H9 (cell line): ENCODE measurements around the gene PPP1R12A. TPM values are rescaled to one million over a fixed set of nuclear protein-coding genes. Genes with fewer than 3 reads are reported as not detected.

Experiments used
- DNase-seq: peaks from one replicate; pipeline ENCODE4 v3.0.0-alpha.2; 2017
- H2AFZ ChIP-seq: one replicate; pipeline ENCODE4 v1.6.1; 2013; ENCODE audit warnings: mild to moderate bottlenecking, low read length, control low read depth, moderate library complexity
- H2AK5ac ChIP-seq: 2 replicates; pipeline ENCODE4 v1.6.1; 2013; ENCODE audit warnings: low read length, control low read depth, mixed read lengths; ENCODE audit not compliant: insufficient read length
- H2BK120ac ChIP-seq: one replicate; pipeline ENCODE4 v1.6.1; 2013; ENCODE audit warnings: low read depth, mild to moderate bottlenecking, low read length, control low read depth, inconsistent platforms; ENCODE audit not compliant: poor library complexity, severe bottlenecking
- H2BK12ac ChIP-seq: 2 replicates; pipeline ENCODE4 v1.6.1; 2013; ENCODE audit warnings: low read length, control low read depth, mixed read lengths, low read depth; ENCODE audit not compliant: insufficient read length
- H2BK15ac ChIP-seq: 2 replicates; pipeline ENCODE4 v1.6.1; 2013; ENCODE audit warnings: low read depth, low read length, control low read depth
- H2BK20ac ChIP-seq: one replicate; pipeline ENCODE4 v1.6.1; 2013; ENCODE audit warnings: low read depth, mild to moderate bottlenecking, low read length, control low read depth, inconsistent platforms; ENCODE audit not compliant: poor library complexity, severe bottlenecking
- H2BK5ac ChIP-seq: 2 replicates; pipeline ENCODE4 v1.6.1; 2013; ENCODE audit warnings: low read length, control low read depth, mixed read lengths; ENCODE audit not compliant: insufficient read length
- H3K14ac ChIP-seq: 2 replicates; pipeline ENCODE4 v1.6.1; 2013; ENCODE audit warnings: low read length, control low read depth; ENCODE audit not compliant: insufficient read depth
- H3K18ac ChIP-seq: 2 replicates; pipeline ENCODE4 v1.6.1; 2013; ENCODE audit warnings: low read depth, mild to moderate bottlenecking, mixed read lengths, low read length, control low read depth; ENCODE audit not compliant: insufficient read length
- H3K23ac ChIP-seq: 2 replicates; pipeline ENCODE4 v1.6.1; 2013; ENCODE audit warnings: low read length, control low read depth, mixed read lengths, low read depth; ENCODE audit not compliant: insufficient read length
- H3K23me2 ChIP-seq: 2 replicates; pipeline ENCODE4 v1.6.1; 2013; ENCODE audit warnings: low read depth, mild to moderate bottlenecking, mixed read lengths, low read length, control low read depth; ENCODE audit not compliant: insufficient read length, poor library complexity, severe bottlenecking
- H3K27ac ChIP-seq: 2 replicates; pipeline ENCODE4 v1.5.1; 2013; ENCODE audit warnings: low read length, control low read depth, mixed read lengths, low read depth; ENCODE audit not compliant: insufficient read length
- H3K27me3 ChIP-seq: 2 replicates; pipeline ENCODE4 v1.6.1; 2013; ENCODE audit warnings: low read length, control low read depth, inconsistent platforms; ENCODE audit not compliant: insufficient read depth
- H3K4ac ChIP-seq: 2 replicates; pipeline ENCODE4 v1.6.1; 2013; ENCODE audit warnings: low read depth, mild to moderate bottlenecking, control low read depth, inconsistent platforms, low read length, moderate library complexity
- H3K4me1 ChIP-seq: 2 replicates; pipeline ENCODE4 v1.6.1; 2013; ENCODE audit warnings: low read length, control low read depth, inconsistent platforms; ENCODE audit not compliant: insufficient read depth
- H3K4me2 ChIP-seq: 2 replicates; pipeline ENCODE4 v1.6.1; 2013; ENCODE audit warnings: low read length, control low read depth, mixed read lengths; ENCODE audit not compliant: insufficient read length, insufficient read depth
- H3K56ac ChIP-seq: 2 replicates; pipeline ENCODE4 v1.6.1; 2013; ENCODE audit warnings: low read depth, mild to moderate bottlenecking, mixed read lengths, low read length, control low read depth; ENCODE audit not compliant: insufficient read length
- H3K79me1 ChIP-seq: 2 replicates; pipeline ENCODE4 v1.6.1; 2013; ENCODE audit warnings: low read depth, mild to moderate bottlenecking, moderate library complexity, low read length, control low read depth, inconsistent platforms; ENCODE audit not compliant: insufficient read depth, poor library complexity, severe bottlenecking
- H3K79me2 ChIP-seq: 2 replicates; pipeline ENCODE4 v1.6.1; 2013; ENCODE audit warnings: low read length, control low read depth, inconsistent platforms; ENCODE audit not compliant: insufficient read depth
- H3K9ac ChIP-seq: 2 replicates; pipeline ENCODE4 v1.6.1; 2013; ENCODE audit warnings: low read length, control low read depth, mixed read lengths; ENCODE audit not compliant: insufficient read length; ENCODE audit errors: extremely low read depth
- H3K9me3 ChIP-seq: one replicate; pipeline ENCODE4 v1.6.1; 2013; ENCODE audit warnings: low read depth, low read length, inconsistent platforms; ENCODE audit not compliant: control insufficient read depth
- H3T11ph ChIP-seq: one replicate; pipeline ENCODE4 v1.6.1; 2013; ENCODE audit warnings: mild to moderate bottlenecking, low read length, control low read depth, inconsistent platforms
- H4K20me1 ChIP-seq: one replicate; pipeline ENCODE4 v1.6.1; 2013; ENCODE audit not compliant: control insufficient read depth, insufficient read length, insufficient read depth
- H4K5ac ChIP-seq: 2 replicates; pipeline ENCODE4 v1.6.1; 2013; ENCODE audit warnings: low read depth, mild to moderate bottlenecking, mixed read lengths, low read length, control low read depth; ENCODE audit not compliant: insufficient read length
- H4K8ac ChIP-seq: replicated peaks from 2 replicates; pipeline ENCODE4 v1.6.1; 2013; ENCODE audit warnings: low read length, control low read depth, mixed read lengths, low read depth; ENCODE audit not compliant: insufficient read length
- H4K91ac ChIP-seq: 2 replicates; pipeline ENCODE4 v1.6.1; 2013; ENCODE audit warnings: low read depth, mild to moderate bottlenecking, moderate library complexity, mixed read lengths, low read length, control low read depth; ENCODE audit not compliant: insufficient read length
- H3K27ac Mint-ChIP-seq, 3 experiments: 2 replicates in 2 of 3; 3 replicates in 1 of 3; pipeline ENCODE4 v1.8.0; 2020 to 2021; ENCODE audit warnings: mixed read lengths in 3 of 3, mild to moderate bottlenecking in 1 of 3, moderate library complexity in 1 of 3
- H3K27me3 Mint-ChIP-seq: 2 replicates; pipeline ENCODE4 v1.8.0; 2021; ENCODE audit warnings: low read depth, mild to moderate bottlenecking, moderate library complexity, mixed read lengths
- H3K36me3 Mint-ChIP-seq, 3 experiments: 2 replicates in 2 of 3; 3 replicates in 1 of 3; pipeline ENCODE4 v1.8.0; 2020 to 2021; ENCODE audit warnings: low read depth in 3 of 3, mixed read lengths in 3 of 3; ENCODE audit not compliant: insufficient read depth in 1 of 3
- H3K4me1 Mint-ChIP-seq, 2 experiments: 2 replicates each; pipeline ENCODE4 v1.8.0; 2020; ENCODE audit warnings: mixed read lengths in 2 of 2
- H3K4me3 Mint-ChIP-seq, 2 experiments: 2 replicates in 1 of 2; 3 replicates in 1 of 2; pipeline ENCODE4 v1.8.0; 2020 to 2021; ENCODE audit warnings: mild to moderate bottlenecking in 2 of 2, mixed read lengths in 2 of 2, moderate library complexity in 1 of 2
- H3K9me3 Mint-ChIP-seq, 2 experiments: 2 replicates in 1 of 2; 3 replicates in 1 of 2; pipeline ENCODE4 v1.8.0; 2020; ENCODE audit warnings: mild to moderate bottlenecking in 2 of 2, mixed read lengths in 2 of 2, moderate library complexity in 1 of 2
- WGBS: extraction: QIAGEN DNeasy Blood & Tissue Kit; methylation state at CpG from one replicate; pipeline ENCODE4 v1.1.7; 2013; ENCODE audit warnings: missing lambda C conversion rate, low lambda C conversion rate, mixed read lengths; ENCODE audit not compliant: insufficient read length; ENCODE audit errors: extremely low coverage; 5-methylcytosine and 5-hydroxymethylcytosine counted together
- total RNA-seq: library from RNA; stranded (reverse); gene quantifications from 2 replicates; pipeline ENCODE4 v1.2.1, GENCODE V29; 2021
- TF ChIP-seq, protein P1 (sequence below): fragments of 200-600 bp; sonication (generic); conservative IDR thresholded peaks from 3 replicates; pipeline ENCODE4 v1.8.0; 2021; ENCODE audit warnings: antibody characterized with exemption, mild to moderate bottlenecking

The PPP1R12A gene
- total RNA-seq, 1 experiment from 2014 or later: 93.5 TPM

DNA sequence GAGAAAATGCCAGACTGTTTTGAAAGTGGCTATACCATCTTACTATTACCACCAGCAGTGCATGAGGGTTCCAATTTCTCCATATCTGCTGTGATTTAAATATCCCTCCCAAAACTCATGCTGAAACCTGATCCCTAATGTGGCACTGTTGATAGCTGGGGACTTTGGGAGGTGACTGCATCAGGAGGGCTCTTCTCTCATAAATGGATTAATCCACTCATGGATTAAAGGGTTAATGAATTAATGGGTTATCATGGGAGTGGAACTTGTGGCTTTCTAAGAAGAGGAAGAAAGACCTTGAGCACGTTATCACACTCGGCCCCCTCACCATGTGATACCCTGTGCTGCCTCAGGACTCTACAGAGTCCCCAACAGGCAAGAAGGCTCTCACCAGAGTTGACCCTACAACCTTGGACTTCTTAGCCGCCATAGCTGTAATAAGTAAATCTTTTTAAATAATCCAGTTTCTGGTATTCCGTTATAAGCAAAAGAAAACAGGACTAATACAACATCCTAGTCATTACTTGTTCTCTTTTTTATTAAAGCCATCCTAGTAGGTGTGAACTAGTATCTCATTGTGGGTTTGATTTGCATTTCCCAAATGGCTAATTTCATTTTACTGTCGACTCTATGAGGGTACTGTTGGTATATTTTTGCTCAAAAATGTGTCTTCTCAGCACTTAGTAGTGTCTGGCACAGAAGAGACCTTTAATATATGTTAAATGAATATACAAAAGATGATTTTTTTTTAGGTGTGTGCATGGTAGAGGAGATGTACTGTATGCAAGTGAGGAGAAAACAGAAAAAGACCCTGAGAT lies 14.3 kb downstream of the PPP1R12A start:
- H4K20me1 ChIP-seq: no peaks in the 10 kb centered on the region
- TF ChIP-seq, protein P1, sequence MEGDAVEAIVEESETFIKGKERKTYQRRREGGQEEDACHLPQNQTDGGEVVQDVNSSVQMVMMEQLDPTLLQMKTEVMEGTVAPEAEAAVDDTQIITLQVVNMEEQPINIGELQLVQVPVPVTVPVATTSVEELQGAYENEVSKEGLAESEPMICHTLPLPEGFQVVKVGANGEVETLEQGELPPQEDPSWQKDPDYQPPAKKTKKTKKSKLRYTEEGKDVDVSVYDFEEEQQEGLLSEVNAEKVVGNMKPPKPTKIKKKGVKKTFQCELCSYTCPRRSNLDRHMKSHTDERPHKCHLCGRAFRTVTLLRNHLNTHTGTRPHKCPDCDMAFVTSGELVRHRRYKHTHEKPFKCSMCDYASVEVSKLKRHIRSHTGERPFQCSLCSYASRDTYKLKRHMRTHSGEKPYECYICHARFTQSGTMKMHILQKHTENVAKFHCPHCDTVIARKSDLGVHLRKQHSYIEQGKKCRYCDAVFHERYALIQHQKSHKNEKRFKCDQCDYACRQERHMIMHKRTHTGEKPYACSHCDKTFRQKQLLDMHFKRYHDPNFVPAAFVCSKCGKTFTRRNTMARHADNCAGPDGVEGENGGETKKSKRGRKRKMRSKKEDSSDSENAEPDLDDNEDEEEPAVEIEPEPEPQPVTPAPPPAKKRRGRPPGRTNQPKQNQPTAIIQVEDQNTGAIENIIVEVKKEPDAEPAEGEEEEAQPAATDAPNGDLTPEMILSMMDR: no peak
- no peak overlapping the region for H2BK5ac ChIP-seq

More for the DNA sequence above, 14.3 kb downstream of the PPP1R12A start:
- Mint-ChIP-seq H3K4me1 (peaks cover 14 to 19% of the 10 kb centered on the region in 2 experiments), H3K27me3 (no peaks in the 10 kb centered on the region), H3K27ac (no peak overlapping the region), H3K36me3 (no peaks in the 10 kb centered on the region; a peak in 1 of 7 replicates), H3K9me3 (no peaks in the 10 kb centered on the region), H3K4me3 (no peak overlapping the region; a peak in 1 of 5 replicates)
- no peak overlapping the region for H4K91ac ChIP-seq
- peaks cover 35% of the 10 kb centered on the region; the same call in 1 of the 2 replicates for H3K79me2 ChIP-seq
- DNase-seq: no peak
- no peak overlapping the region for H3K18ac ChIP-seq
- H3K27me3 ChIP-seq: no peaks in the 10 kb centered on the region
- H2BK20ac ChIP-seq: no peak overlapping the region
- no peak overlapping the region for H3K4me2 ChIP-seq
- no CpG with 5 or more reads among the region's 5 CpGs for WGBS
- H3K27ac ChIP-seq: no peak overlapping the region
- H3K4ac ChIP-seq: no peak overlapping the region
- H2BK15ac ChIP-seq: no peak overlapping the region
- no peaks in the 10 kb centered on the region; the same call in 1 of the 2 replicates for H3K4me1 ChIP-seq
- H3K56ac ChIP-seq: no peak overlapping the region
- no peaks in the 10 kb centered on the region for H3K23me2 ChIP-seq
- H3K23ac ChIP-seq: no peak overlapping the region
- no peak overlapping the region for H3K9ac ChIP-seq
- no peak overlapping the region for H2BK120ac ChIP-seq
- no peak overlapping the region for H2BK12ac ChIP-seq
- H2AFZ ChIP-seq: no peak overlapping the region
- no peak overlapping the region for H2AK5ac ChIP-seq
- H4K5ac ChIP-seq: no peak overlapping the region
- H4K8ac ChIP-seq: no peak overlapping the region
- H3T11ph ChIP-seq: no peak overlapping the region
- H3K79me1 ChIP-seq: peaks cover 8% of the 10 kb centered on the region
- H3K14ac ChIP-seq: no peak overlapping the region
- no peaks in the 10 kb centered on the region for H3K9me3 ChIP-seq
